HG02678 (cell line): Measurements from ENCODE around the gene RBM33.

ENCODE experiments used
- ATAC-seq: cut with Tn5 transposase; IDR thresholded peaks from one replicate; pipeline ENCODE4 v1.9.1; 2021; ENCODE audit warnings: mild to moderate bottlenecking, moderate library complexity; ENCODE audit not compliant: unreplicated experiment

RBM33 gene

GRCh38 chr7:155621418-155621980 lies 23.0 kb upstream of the RBM33 start:
- ATAC-seq, result no peak

- no peak for ATAC-seq
These were observed 20.0 kb upstream of the RBM33 start for GRCh38 chr7:155624412-155624811.

GRCh38 chr7:155625557-155625956 lies 18.9 kb upstream of the RBM33 start:
- ATAC-seq, result no peak

- no peak for ATAC-seq
These were observed 15.3 kb upstream of the RBM33 start for GRCh38 chr7:155629171-155629570.

GRCh38 chr7:155631155-155631554 lies 13.3 kb upstream of the RBM33 start:
- ATAC-seq, result no peak

- no peak for ATAC-seq
These were observed 8.6 kb upstream of the RBM33 start for GRCh38 chr7:155635817-155636216.

- ATAC-seq, result no peak
These were observed 7.3 kb upstream of the RBM33 start for GRCh38 chr7:155637155-155637554.

GRCh38 chr7:155638366-155638765 lies 6.1 kb upstream of the RBM33 start:
- no peak for ATAC-seq

- no peak for ATAC-seq
These were observed 4.4 kb upstream of the RBM33 start for GRCh38 chr7:155639958-155640520.

- no peak for ATAC-seq
These were observed 3.8 kb upstream of the RBM33 start for GRCh38 chr7:155640629-155641028.

- no peak for ATAC-seq
These were observed 670 bp upstream of the RBM33 start for GRCh38 chr7:155643804-155644177.

- peak; percentile 30 for ATAC-seq
These were observed 579 bp downstream of the RBM33 start for GRCh38 chr7:155644971-155645509.

- ATAC-seq, result no peak
These were observed 1.2 kb downstream of the RBM33 start for GRCh38 chr7:155645662-155646061.

- no peak for ATAC-seq
These were observed 2.2 kb downstream of the RBM33 start for GRCh38 chr7:155646669-155647068.

GRCh38 chr7:155647302-155647701 lies 2.8 kb downstream of the RBM33 start:
- no peak for ATAC-seq

- ATAC-seq, result no peak
These were observed 3.3 kb downstream of the RBM33 start for GRCh38 chr7:155647734-155648133.

- no peak for ATAC-seq
These were observed 4.4 kb downstream of the RBM33 start for GRCh38 chr7:155648752-155649339.

- no peak for ATAC-seq
These were observed 5.1 kb downstream of the RBM33 start for GRCh38 chr7:155649588-155649987.

GRCh38 chr7:155652156-155653114 lies 8.0 kb downstream of the RBM33 start:
- ATAC-seq, result no peak

- no peak for ATAC-seq
These were observed 9.3 kb downstream of the RBM33 start for GRCh38 chr7:155653803-155654202.

GRCh38 chr7:155656891-155657290 lies 12.4 kb downstream of the RBM33 start:
- ATAC-seq, result no peak
